ENCODE results near the gene UHRF1. TPM values are rescaled to one million over a fixed set of nuclear protein-coding genes. Genes with fewer than 3 reads are reported as not detected.
"Not testable (repeated sequence)": the region's sequence is repeated elsewhere in the genome, so short reads cannot be mapped to it uniquely, and the experiment has no call there.

UHRF1 gene
- total RNA-seq, 3 donors from 2014 or later (not counting 1 experiment from before 2014, with no cell fraction given), result 2.8 to 4.6 (median 4.1) TPM

DNA sequence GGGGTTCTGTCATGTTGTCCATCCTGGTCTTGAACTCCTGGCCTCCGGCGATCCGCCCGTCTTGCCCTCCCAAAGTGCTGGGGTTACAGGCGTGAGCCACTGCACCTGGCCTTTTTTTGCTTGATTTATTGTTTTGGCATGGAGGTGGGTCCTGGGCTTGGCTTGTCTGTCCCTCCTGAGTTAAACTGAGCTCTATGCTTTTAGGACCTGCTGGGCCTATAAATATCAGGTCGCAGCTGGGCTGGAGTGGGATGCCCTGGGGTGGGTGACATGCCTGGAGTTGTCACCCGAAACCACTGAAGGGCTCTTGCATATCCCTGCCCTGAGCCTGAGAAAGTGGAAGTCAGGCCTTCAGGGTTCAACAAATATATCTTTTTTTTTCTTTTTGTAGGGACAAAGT is 12.2 kb upstream of the UHRF1 start:
- H3K9me3 ChIP-seq (ENCODE audit: control insufficient read depth, insufficient read depth, low read length), result no peaks in the 10 kb centered on the region
- ATAC-seq (no peak), DNase-seq (no peak)
- no peaks in the 10 kb centered on the region for H3K4me1 ChIP-seq (ENCODE audit: control insufficient read depth, insufficient read depth, low read length)
- Mint-ChIP-seq H3K27ac (no peak overlapping the region), H3K4me3 (no peak overlapping the region), H3K9me3 (no peaks in the 10 kb centered on the region), H3K4me1 (peaks cover 0 to under 1% of the 10 kb centered on the region in 2 donors), H3K27me3 (ENCODE audit: low read depth in 2 of 2) (no peaks in the 10 kb centered on the region), H3K36me3 (no peaks in the 10 kb centered on the region)
- H3K27ac ChIP-seq (ENCODE audit: low read length), result no peak overlapping the region
- peaks cover 5% of the 10 kb centered on the region for H3K36me3 ChIP-seq (ENCODE audit: control insufficient read depth, insufficient read depth, low read length)
- 72% methylated on average over 7 of the region's 7 CpGs for WGBS (ENCODE audit: insufficient coverage)
- intact Hi-C loops (cut with micrococcal nuclease), result no loop called here
- TF ChIP-seq, protein P1, sequence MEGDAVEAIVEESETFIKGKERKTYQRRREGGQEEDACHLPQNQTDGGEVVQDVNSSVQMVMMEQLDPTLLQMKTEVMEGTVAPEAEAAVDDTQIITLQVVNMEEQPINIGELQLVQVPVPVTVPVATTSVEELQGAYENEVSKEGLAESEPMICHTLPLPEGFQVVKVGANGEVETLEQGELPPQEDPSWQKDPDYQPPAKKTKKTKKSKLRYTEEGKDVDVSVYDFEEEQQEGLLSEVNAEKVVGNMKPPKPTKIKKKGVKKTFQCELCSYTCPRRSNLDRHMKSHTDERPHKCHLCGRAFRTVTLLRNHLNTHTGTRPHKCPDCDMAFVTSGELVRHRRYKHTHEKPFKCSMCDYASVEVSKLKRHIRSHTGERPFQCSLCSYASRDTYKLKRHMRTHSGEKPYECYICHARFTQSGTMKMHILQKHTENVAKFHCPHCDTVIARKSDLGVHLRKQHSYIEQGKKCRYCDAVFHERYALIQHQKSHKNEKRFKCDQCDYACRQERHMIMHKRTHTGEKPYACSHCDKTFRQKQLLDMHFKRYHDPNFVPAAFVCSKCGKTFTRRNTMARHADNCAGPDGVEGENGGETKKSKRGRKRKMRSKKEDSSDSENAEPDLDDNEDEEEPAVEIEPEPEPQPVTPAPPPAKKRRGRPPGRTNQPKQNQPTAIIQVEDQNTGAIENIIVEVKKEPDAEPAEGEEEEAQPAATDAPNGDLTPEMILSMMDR (IDR thresholded peaks at IDR 0.05), result no peak
- H3K27me3 ChIP-seq (ENCODE audit: control insufficient read depth, insufficient read depth, low read length), result no peaks in the 10 kb centered on the region
- no peak overlapping the region for H3K4me3 ChIP-seq (ENCODE audit: low read length)

DNA sequence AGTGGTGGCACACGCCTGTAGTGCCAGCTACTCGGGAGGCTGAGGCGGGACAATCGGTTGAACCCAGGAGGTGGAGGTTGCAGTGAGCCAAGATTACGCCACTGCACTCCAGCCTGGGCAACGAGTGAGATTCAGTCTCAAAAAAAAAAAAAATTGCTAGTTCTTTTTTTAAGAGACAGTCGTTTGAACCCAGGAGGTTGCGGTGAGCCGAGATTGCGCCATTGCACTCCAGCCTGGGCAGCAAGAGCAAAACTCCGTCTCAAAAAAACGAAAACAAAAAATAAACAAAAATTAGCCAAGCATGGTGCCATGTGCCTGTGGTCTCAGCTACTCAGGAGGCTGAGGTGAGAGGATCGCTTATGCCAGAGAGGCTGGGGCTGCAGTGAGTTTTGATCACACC is 8.4 kb upstream of the UHRF1 start:
- ATAC-seq; H3K9me3 ChIP-seq (ENCODE audit: control insufficient read depth, insufficient read depth, low read length); H3K36me3 Mint-ChIP-seq; H3K4me3 Mint-ChIP-seq; DNase-seq; H3K27me3 Mint-ChIP-seq (ENCODE audit: low read depth in 2 of 2); intact Hi-C loops (cut with micrococcal nuclease); H3K9me3 Mint-ChIP-seq; H3K4me3 ChIP-seq (ENCODE audit: low read length); H3K27me3 ChIP-seq (ENCODE audit: control insufficient read depth, insufficient read depth, low read length); H3K4me1 ChIP-seq (ENCODE audit: control insufficient read depth, insufficient read depth, low read length); H3K4me1 Mint-ChIP-seq; H3K27ac Mint-ChIP-seq; H3K36me3 ChIP-seq (ENCODE audit: control insufficient read depth, insufficient read depth, low read length); H3K27ac ChIP-seq (ENCODE audit: low read length): not testable (repeated sequence)
- WGBS (ENCODE audit: insufficient coverage), result 91% methylated on average over 13 of the region's 13 CpGs

DNA sequence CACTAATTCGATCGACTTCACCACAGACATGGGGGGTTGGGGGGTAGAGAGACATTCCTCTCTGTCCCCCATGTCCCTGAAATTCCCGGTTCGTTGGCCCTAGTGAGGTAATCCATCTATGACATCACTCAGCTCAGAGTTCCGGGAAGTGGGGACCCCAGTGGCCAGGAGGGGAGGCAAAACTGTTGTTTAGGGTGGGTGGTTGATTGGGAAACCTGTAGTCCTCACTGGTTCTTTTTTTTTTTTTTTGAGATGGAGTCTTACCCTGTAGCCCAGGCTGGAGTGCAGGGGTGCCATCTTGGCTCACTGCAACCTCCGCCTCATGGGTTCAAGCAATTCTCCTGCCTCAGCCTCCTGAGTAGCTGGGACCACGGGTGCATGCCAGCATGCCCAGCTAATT is 6.5 kb upstream of the UHRF1 start, which contains the start of gene ARRDC5:
TSS of gene ARRDC5 (minus strand) at position 101 of the 400 bp plus-strand sequence. CDS start at position 30, 71 bp downstream.
- no peaks in the 10 kb centered on the region for H3K36me3 Mint-ChIP-seq
- H3K9me3 ChIP-seq (ENCODE audit: control insufficient read depth, insufficient read depth, low read length), result no peaks in the 10 kb centered on the region
- H3K4me1 Mint-ChIP-seq, result peaks cover 0 to 11% of the 10 kb centered on the region in 2 donors
- H3K4me3 Mint-ChIP-seq, result no peak within 1 kb of the TSS
- H3K27me3 ChIP-seq (ENCODE audit: control insufficient read depth, insufficient read depth, low read length), result no peaks in the 10 kb centered on the region
- DNase-seq, result no peak
- no peak within 1 kb of the TSS for H3K27ac ChIP-seq (ENCODE audit: low read length)
- TF ChIP-seq, protein P1 (IDR thresholded peaks at IDR 0.05), result no peak
- WGBS (ENCODE audit: insufficient coverage), result 93% methylated on average over 5 of the region's 7 CpGs
- H3K27me3 Mint-ChIP-seq (ENCODE audit: low read depth in 2 of 2), result no peaks in the 10 kb centered on the region
- no peak for ATAC-seq
- intact Hi-C loops (cut with micrococcal nuclease), result no loop called here
- no peaks in the 10 kb centered on the region for H3K36me3 ChIP-seq (ENCODE audit: control insufficient read depth, insufficient read depth, low read length)
- no peak within 1 kb of the TSS for H3K27ac Mint-ChIP-seq
- no peak within 1 kb of the TSS for H3K4me3 ChIP-seq (ENCODE audit: low read length)
- H3K4me1 ChIP-seq (ENCODE audit: control insufficient read depth, insufficient read depth, low read length), result no peaks in the 10 kb centered on the region
- H3K9me3 Mint-ChIP-seq, result no peaks in the 10 kb centered on the region

DNA sequence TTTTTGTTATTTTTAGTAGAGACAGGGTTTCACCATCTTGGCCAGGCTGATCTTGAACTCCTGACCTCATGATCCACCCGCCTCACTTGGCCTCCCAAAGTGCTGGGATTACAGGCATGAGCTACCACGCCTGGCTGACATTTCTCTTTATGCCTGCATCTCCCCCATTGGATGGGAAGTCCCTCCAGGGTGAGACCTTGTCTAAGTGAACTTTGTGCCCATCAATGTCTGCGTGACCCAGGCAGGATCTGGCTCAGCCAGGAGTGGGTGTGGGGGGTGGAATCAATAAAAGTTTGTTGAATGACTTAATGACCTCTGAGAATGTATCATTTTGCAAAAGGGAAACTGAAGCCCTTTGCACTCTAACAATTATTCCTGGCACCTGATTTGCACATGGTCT is 4.8 kb upstream of the UHRF1 start:
- Histone ChIP-seq H3K27ac (ENCODE audit: low read length) (no peak overlapping the region), H3K4me3 (ENCODE audit: low read length) (no peak overlapping the region), H3K36me3 (ENCODE audit: control insufficient read depth, insufficient read depth, low read length) (no peaks in the 10 kb centered on the region), H3K4me1 (ENCODE audit: control insufficient read depth, insufficient read depth, low read length) (peaks cover 9% of the 10 kb centered on the region), H3K27me3 (ENCODE audit: control insufficient read depth, insufficient read depth, low read length) (no peaks in the 10 kb centered on the region), H3K9me3 (ENCODE audit: control insufficient read depth, insufficient read depth, low read length) (no peaks in the 10 kb centered on the region)
- H3K9me3 Mint-ChIP-seq, result no peaks in the 10 kb centered on the region
- WGBS (ENCODE audit: insufficient coverage), result 85% methylated on average over 3 of the region's 3 CpGs
- ATAC-seq (no peak), DNase-seq (no peak)
- no peaks in the 10 kb centered on the region for H3K36me3 Mint-ChIP-seq
- no peaks in the 10 kb centered on the region for H3K27me3 Mint-ChIP-seq (ENCODE audit: low read depth in 2 of 2)
- H3K4me3 Mint-ChIP-seq, result no peak overlapping the region
- H3K4me1 Mint-ChIP-seq, result peaks cover 10 to 21% of the 10 kb centered on the region in 2 donors
- intact Hi-C loops (cut with micrococcal nuclease), result no loop called here
- no peak overlapping the region for H3K27ac Mint-ChIP-seq
- TF ChIP-seq, protein P1 (IDR thresholded peaks at IDR 0.05), result no peak
